Measurements from ENCODE around the gene BBC3.

The BBC3 gene

GRCh38 chr19:47197141-47197540 lies 33.9 kb downstream of the BBC3 start:
- no peak for DNase-seq (ENCODE audit: low read depth in 1 of 2, low spot score in 1 of 2)

GRCh38 chr19:47195434-47195833 lies 35.6 kb downstream of the BBC3 start:
- DNase-seq (ENCODE audit: low read depth in 1 of 2, low spot score in 1 of 2): no peak

GRCh38 chr19:47190167-47190727 lies 40.8 kb downstream of the BBC3 start:
- peak; percentile 38 to 58 for DNase-seq (ENCODE audit: low read depth in 1 of 2, low spot score in 1 of 2)

GRCh38 chr19:47188507-47189033 lies 42.4 kb downstream of the BBC3 start:
- no peak for DNase-seq (ENCODE audit: low read depth in 1 of 2, low spot score in 1 of 2)

- no peak for DNase-seq (ENCODE audit: low read depth in 1 of 2, low spot score in 1 of 2)
These were observed 43.2 kb downstream of the BBC3 start for GRCh38 chr19:47187797-47188196.

GRCh38 chr19:47187335-47187655 lies 43.7 kb downstream of the BBC3 start:
- DNase-seq (ENCODE audit: low read depth in 1 of 2, low spot score in 1 of 2): no peak

GRCh38 chr19:47186446-47187334 lies 44.3 kb downstream of the BBC3 start:
- peak; percentile 58 to 89 for DNase-seq (ENCODE audit: low read depth in 1 of 2, low spot score in 1 of 2)

- no peak for DNase-seq (ENCODE audit: low read depth in 1 of 2, low spot score in 1 of 2)
These were observed 47.4 kb downstream of the BBC3 start for GRCh38 chr19:47183601-47184000.

- no peak for DNase-seq (ENCODE audit: low read depth in 1 of 2, low spot score in 1 of 2)
These were observed 51.2 kb downstream of the BBC3 start for GRCh38 chr19:47179653-47180310.

- DNase-seq (ENCODE audit: low read depth in 1 of 2, low spot score in 1 of 2): peak in 1 of 2 donors; percentile 54
These were observed 54.3 kb downstream of the BBC3 start for GRCh38 chr19:47176627-47177090.

GRCh38 chr19:47176071-47176626 lies 54.9 kb downstream of the BBC3 start:
- DNase-seq (ENCODE audit: low read depth in 1 of 2, low spot score in 1 of 2): no peak

GRCh38 chr19:47172666-47173455 lies 58.1 kb downstream of the BBC3 start:
- no peak for DNase-seq (ENCODE audit: low read depth in 1 of 2, low spot score in 1 of 2)

All from activated CD4-positive, alpha-beta T cell treated with anti-CD3 and anti-CD28 coated beads, Interleukin-2, amount 50 U/mL, for 24 hours (primary cell).